ENCODE data around the gene CYTH1. TPM values are rescaled to one million over a fixed set of nuclear protein-coding genes. Genes with fewer than 3 reads are reported as not detected.

CYTH1 gene
- total RNA-seq, 1 donor from 2014 or later: 147 TPM

GRCh38 chr17:78719630-78720298 is 62.3 kb downstream of the CYTH1 start:
- Mint-ChIP-seq H3K36me3 (ENCODE audit: low read depth) (peaks cover 12% of the 10 kb centered on the region), H3K4me1 (ENCODE audit: low read depth) (peaks cover 77% of the 10 kb centered on the region), H3K9me3 (no peaks in the 10 kb centered on the region), H3K27ac (peak overlapping the region; percentile 91), H3K27me3 (ENCODE audit: insufficient read depth) (no peaks in the 10 kb centered on the region), H3K4me3 (peak overlapping the region; percentile 5)
- intact Hi-C loops (cut with micrococcal nuclease): loop anchor here (1.0 to 2.0 kb wide), 2 partner anchors 10 to 55 kb away; no protein-coding TSS in a partner anchor
- no peak for DNase-seq (ENCODE audit: low spot score)

GRCh38 chr17:78718575-78719208 is 63.4 kb downstream of the CYTH1 start:
- H3K4me3 Mint-ChIP-seq: peak overlapping the region; percentile 43
- peaks cover 74% of the 10 kb centered on the region for H3K4me1 Mint-ChIP-seq (ENCODE audit: low read depth)
- H3K27me3 Mint-ChIP-seq (ENCODE audit: insufficient read depth): no peaks in the 10 kb centered on the region
- H3K36me3 Mint-ChIP-seq (ENCODE audit: low read depth): peaks cover 15% of the 10 kb centered on the region
- H3K27ac Mint-ChIP-seq: peak overlapping the region; percentile 91
- no peaks in the 10 kb centered on the region for H3K9me3 Mint-ChIP-seq
- DNase-seq (ENCODE audit: low spot score): no peak
- intact Hi-C loops (cut with micrococcal nuclease): loop anchor here (1.0 to 2.0 kb wide), 2 partner anchors 9 to 56 kb away; no protein-coding TSS in a partner anchor

GRCh38 chr17:78717431-78717980 is 64.6 kb downstream of the CYTH1 start:
- peak overlapping the region; percentile 30 for H3K4me3 Mint-ChIP-seq
- H3K4me1 Mint-ChIP-seq (ENCODE audit: low read depth): peaks cover 67% of the 10 kb centered on the region
- intact Hi-C loops (cut with micrococcal nuclease): no loop called here
- peak overlapping the region; percentile 30 for H3K27ac Mint-ChIP-seq
- DNase-seq (ENCODE audit: low spot score): no peak
- peaks cover 14% of the 10 kb centered on the region for H3K36me3 Mint-ChIP-seq (ENCODE audit: low read depth)
- H3K9me3 Mint-ChIP-seq: no peaks in the 10 kb centered on the region
- H3K27me3 Mint-ChIP-seq (ENCODE audit: insufficient read depth): no peaks in the 10 kb centered on the region

- no peak overlapping the region for H3K4me3 Mint-ChIP-seq
- intact Hi-C loops (cut with micrococcal nuclease): no loop called here
These were observed 65.2 kb downstream of the CYTH1 start for GRCh38 chr17:78716814-78717393.

GRCh38 chr17:78716292-78716691 is 65.8 kb downstream of the CYTH1 start:
- intact Hi-C loops (cut with micrococcal nuclease): no loop called here

More at GRCh38 chr17:78716814-78717393, 65.2 kb downstream of the CYTH1 start:
- DNase-seq (ENCODE audit: low spot score): no peak
- Mint-ChIP-seq H3K27ac (peak overlapping the region; percentile 22), H3K4me1 (ENCODE audit: low read depth) (peaks cover 66% of the 10 kb centered on the region), H3K36me3 (ENCODE audit: low read depth) (peaks cover 14% of the 10 kb centered on the region), H3K27me3 (ENCODE audit: insufficient read depth) (no peaks in the 10 kb centered on the region), H3K9me3 (no peaks in the 10 kb centered on the region)

GRCh38 chr17:78715876-78716275 is 66.2 kb downstream of the CYTH1 start:
- intact Hi-C loops (cut with micrococcal nuclease): no loop called here
- Mint-ChIP-seq H3K27me3 (ENCODE audit: insufficient read depth) (no peaks in the 10 kb centered on the region), H3K9me3 (no peaks in the 10 kb centered on the region), H3K4me1 (ENCODE audit: low read depth) (peaks cover 74% of the 10 kb centered on the region), H3K27ac (peak overlapping the region; percentile 73), H3K4me3 (peak overlapping the region; percentile 51), H3K36me3 (ENCODE audit: low read depth) (peaks cover 15% of the 10 kb centered on the region)
- no peak for DNase-seq (ENCODE audit: low spot score)

More at GRCh38 chr17:78716292-78716691, 65.8 kb downstream of the CYTH1 start:
- H3K4me3 Mint-ChIP-seq: no peak overlapping the region
- no peaks in the 10 kb centered on the region for H3K27me3 Mint-ChIP-seq (ENCODE audit: insufficient read depth)
- H3K4me1 Mint-ChIP-seq (ENCODE audit: low read depth): peaks cover 72% of the 10 kb centered on the region
- peaks cover 15% of the 10 kb centered on the region for H3K36me3 Mint-ChIP-seq (ENCODE audit: low read depth)
- no peaks in the 10 kb centered on the region for H3K9me3 Mint-ChIP-seq
- peak overlapping the region; percentile 22 for H3K27ac Mint-ChIP-seq
- DNase-seq (ENCODE audit: low spot score): no peak

- H3K27me3 Mint-ChIP-seq (ENCODE audit: insufficient read depth): no peaks in the 10 kb centered on the region
- peaks cover 19% of the 10 kb centered on the region for H3K36me3 Mint-ChIP-seq (ENCODE audit: low read depth)
- no peak for DNase-seq (ENCODE audit: low spot score)
- intact Hi-C loops (cut with micrococcal nuclease): no loop called here
- H3K27ac Mint-ChIP-seq: peak overlapping the region; percentile 73
- H3K4me1 Mint-ChIP-seq (ENCODE audit: low read depth): peaks cover 79% of the 10 kb centered on the region
- H3K4me3 Mint-ChIP-seq: peak overlapping the region; percentile 51
- H3K9me3 Mint-ChIP-seq: no peaks in the 10 kb centered on the region
These were observed 66.9 kb downstream of the CYTH1 start for GRCh38 chr17:78715000-78715771.

- Mint-ChIP-seq H3K27me3 (ENCODE audit: insufficient read depth) (no peaks in the 10 kb centered on the region), H3K4me1 (ENCODE audit: low read depth) (peaks cover 79% of the 10 kb centered on the region), H3K27ac (peak overlapping the region; percentile 81), H3K36me3 (ENCODE audit: low read depth) (peaks cover 19% of the 10 kb centered on the region), H3K4me3 (peak overlapping the region; percentile 60), H3K9me3 (no peaks in the 10 kb centered on the region)
- intact Hi-C loops (cut with micrococcal nuclease): no loop called here
- DNase-seq (ENCODE audit: low spot score): no peak
These were observed 67.5 kb downstream of the CYTH1 start for GRCh38 chr17:78714534-78714933.

GRCh38 chr17:78712043-78712442 is 70.0 kb downstream of the CYTH1 start:
- intact Hi-C loops (cut with micrococcal nuclease): no loop called here
- no peak for DNase-seq (ENCODE audit: low spot score)
- H3K27me3 Mint-ChIP-seq (ENCODE audit: insufficient read depth): no peaks in the 10 kb centered on the region
- peak overlapping the region; percentile 74 for H3K27ac Mint-ChIP-seq
- no peak overlapping the region for H3K4me3 Mint-ChIP-seq
- peaks cover 32% of the 10 kb centered on the region for H3K36me3 Mint-ChIP-seq (ENCODE audit: low read depth)
- H3K9me3 Mint-ChIP-seq: no peaks in the 10 kb centered on the region
- H3K4me1 Mint-ChIP-seq (ENCODE audit: low read depth): peaks cover 73% of the 10 kb centered on the region

- Mint-ChIP-seq H3K27ac (peak overlapping the region; percentile 84), H3K4me3 (peak overlapping the region; percentile 13), H3K36me3 (ENCODE audit: low read depth) (peaks cover 33% of the 10 kb centered on the region), H3K9me3 (no peaks in the 10 kb centered on the region), H3K4me1 (ENCODE audit: low read depth) (peaks cover 62% of the 10 kb centered on the region), H3K27me3 (ENCODE audit: insufficient read depth) (no peaks in the 10 kb centered on the region)
- intact Hi-C loops (cut with micrococcal nuclease): no loop called here
- no peak for DNase-seq (ENCODE audit: low spot score)
These were observed 71.5 kb downstream of the CYTH1 start for GRCh38 chr17:78710607-78711006.

- no peak for DNase-seq (ENCODE audit: low spot score)
- Mint-ChIP-seq H3K36me3 (ENCODE audit: low read depth) (peaks cover 35% of the 10 kb centered on the region), H3K4me1 (ENCODE audit: low read depth) (peaks cover 61% of the 10 kb centered on the region), H3K27me3 (ENCODE audit: insufficient read depth) (no peaks in the 10 kb centered on the region), H3K9me3 (no peaks in the 10 kb centered on the region), H3K27ac (peak overlapping the region; percentile 84), H3K4me3 (peak overlapping the region; percentile 53)
- intact Hi-C loops (cut with micrococcal nuclease): loop anchor here (1.0 to 2.0 kb wide), 5 partner anchors 10 to 265 kb away; no protein-coding TSS in a partner anchor
These were observed 72.3 kb downstream of the CYTH1 start for GRCh38 chr17:78709751-78710181.

GRCh38 chr17:78709119-78709681 is 72.9 kb downstream of the CYTH1 start:
- intact Hi-C loops (cut with micrococcal nuclease): loop anchor here (1.0 to 2.0 kb wide), 5 partner anchors 10 to 264 kb away; no protein-coding TSS in a partner anchor
- Mint-ChIP-seq H3K4me3 (peak overlapping the region; percentile 55), H3K9me3 (no peaks in the 10 kb centered on the region), H3K4me1 (ENCODE audit: low read depth) (peaks cover 58% of the 10 kb centered on the region), H3K36me3 (ENCODE audit: low read depth) (peaks cover 31% of the 10 kb centered on the region), H3K27me3 (ENCODE audit: insufficient read depth) (no peaks in the 10 kb centered on the region), H3K27ac (peak overlapping the region; percentile 84)
- DNase-seq (ENCODE audit: low spot score): no peak
